Vagina (tissue), 2 donors: ENCODE measurements around the gene EIF4E1B.

ENCODE experiments used
- CTCF ChIP-seq, 3 experiments: fragments of 450-650 bp in 2 of 3; fragments of 200-600 bp in 1 of 3; sonication (generic) in 1 of 3; IDR thresholded peaks; one replicate each; pipeline ENCODE4 v1.5.1; 2017 to 2019; ENCODE audit warnings: antibody characterized with exemption in 3 of 3, mild to moderate bottlenecking in 2 of 3, moderate library complexity in 2 of 3
- POLR2AphosphoS5 ChIP-seq, 2 donors: sonication (generic); formaldehyde crosslinking; IDR thresholded peaks; one replicate each; pipeline ENCODE4 v1.9.0; 2017; ENCODE audit warnings: antibody characterized with exemption in 2 of 2, mild to moderate bottlenecking in 2 of 2, low read depth in 1 of 2; ENCODE audit not compliant: insufficient read depth in 1 of 2

- TF ChIP-seq POLR2AphosphoS5 (IDR thresholded peaks at IDR 0.05; ENCODE audit: insufficient read depth in 1 of 2, low read depth in 1 of 2) (no peak), CTCF (IDR thresholded peaks at IDR 0.05) (no peak)
Observed at GRCh38 chr5:176592573-176592972, 37.9 kb upstream of the EIF4E1B start.
